ENCODE results near the gene CALR. TPM values are rescaled to one million over a fixed set of nuclear protein-coding genes. Genes with fewer than 3 reads are reported as not detected.
"Not testable (repeated sequence)": the region's sequence is repeated elsewhere in the genome, so short reads cannot be mapped to it uniquely, and the experiment has no call there.

CALR gene
- total RNA-seq, 1 experiment from 2014 or later: 1,088 TPM

DNA sequence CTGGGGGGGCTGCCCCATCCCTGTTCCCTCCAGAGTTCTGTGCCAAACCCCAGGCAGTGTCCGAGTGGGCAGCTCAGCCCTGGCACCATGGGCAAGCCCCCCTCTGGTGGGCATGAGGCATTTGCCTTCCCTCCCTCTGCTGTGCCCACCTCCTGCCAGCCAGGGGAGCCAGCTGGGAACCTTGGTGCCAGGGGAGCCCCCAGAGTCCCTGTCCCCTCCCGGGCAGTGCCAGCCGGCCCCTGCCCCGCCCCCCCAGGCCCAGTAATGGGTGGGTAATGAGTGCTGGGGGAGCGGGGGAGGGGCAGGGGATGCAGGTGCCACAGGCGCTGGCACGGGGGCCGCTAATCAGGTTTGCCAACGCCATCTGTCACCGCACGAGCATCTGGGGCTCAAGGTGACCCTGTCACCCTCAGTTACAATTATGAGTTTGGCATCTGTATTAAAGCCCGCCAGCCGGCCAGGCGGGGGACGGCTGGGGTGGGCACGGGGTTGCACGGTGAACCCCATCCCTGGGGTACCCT is 36.9 kb downstream of the CALR start (continued):
- TF ChIP-seq, protein P1, sequence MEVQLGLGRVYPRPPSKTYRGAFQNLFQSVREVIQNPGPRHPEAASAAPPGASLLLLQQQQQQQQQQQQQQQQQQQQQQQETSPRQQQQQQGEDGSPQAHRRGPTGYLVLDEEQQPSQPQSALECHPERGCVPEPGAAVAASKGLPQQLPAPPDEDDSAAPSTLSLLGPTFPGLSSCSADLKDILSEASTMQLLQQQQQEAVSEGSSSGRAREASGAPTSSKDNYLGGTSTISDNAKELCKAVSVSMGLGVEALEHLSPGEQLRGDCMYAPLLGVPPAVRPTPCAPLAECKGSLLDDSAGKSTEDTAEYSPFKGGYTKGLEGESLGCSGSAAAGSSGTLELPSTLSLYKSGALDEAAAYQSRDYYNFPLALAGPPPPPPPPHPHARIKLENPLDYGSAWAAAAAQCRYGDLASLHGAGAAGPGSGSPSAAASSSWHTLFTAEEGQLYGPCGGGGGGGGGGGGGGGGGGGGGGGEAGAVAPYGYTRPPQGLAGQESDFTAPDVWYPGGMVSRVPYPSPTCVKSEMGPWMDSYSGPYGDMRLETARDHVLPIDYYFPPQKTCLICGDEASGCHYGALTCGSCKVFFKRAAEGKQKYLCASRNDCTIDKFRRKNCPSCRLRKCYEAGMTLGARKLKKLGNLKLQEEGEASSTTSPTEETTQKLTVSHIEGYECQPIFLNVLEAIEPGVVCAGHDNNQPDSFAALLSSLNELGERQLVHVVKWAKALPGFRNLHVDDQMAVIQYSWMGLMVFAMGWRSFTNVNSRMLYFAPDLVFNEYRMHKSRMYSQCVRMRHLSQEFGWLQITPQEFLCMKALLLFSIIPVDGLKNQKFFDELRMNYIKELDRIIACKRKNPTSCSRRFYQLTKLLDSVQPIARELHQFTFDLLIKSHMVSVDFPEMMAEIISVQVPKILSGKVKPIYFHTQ (CRISPR knock-in tag; IDR thresholded peaks at IDR 0.05): no peak
- TF ChIP-seq ELF4 (CRISPR knock-in tag; IDR thresholded peaks at IDR 0.05; ENCODE audit: low read depth): no peak
- no peak for TF ChIP-seq NR2C2 (CRISPR knock-in tag; IDR thresholded peaks at IDR 0.05)

DNA sequence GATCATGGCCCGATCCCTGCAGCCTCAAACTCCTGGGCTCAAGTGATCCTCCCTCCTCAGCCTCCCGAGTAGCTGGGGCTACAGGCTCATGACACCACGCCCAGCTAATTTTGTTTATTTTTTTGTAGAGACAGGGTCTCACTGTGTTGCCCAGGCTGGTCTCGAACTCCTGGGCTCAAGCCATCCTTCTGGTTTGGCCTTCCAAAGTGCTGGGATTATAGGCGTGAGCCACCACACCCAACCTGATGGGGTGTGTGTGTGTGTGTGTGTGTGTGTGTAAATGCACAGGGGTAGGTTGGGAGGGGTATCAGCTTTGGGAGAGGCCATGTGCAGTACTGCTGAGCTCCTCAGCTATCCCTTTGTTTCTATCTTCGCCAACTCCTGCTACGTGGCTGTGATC is 37.7 kb downstream of the CALR start:
- POLR2A ChIA-PET; H3K4me3 Mint-ChIP-seq; H3K36me3 Mint-ChIP-seq; H3K27ac Mint-ChIP-seq; DNase-seq (ENCODE audit: low spot score); H3K9me3 Mint-ChIP-seq; H3K4me1 Mint-ChIP-seq; H3K27me3 Mint-ChIP-seq (ENCODE audit: low read depth); ATAC-seq: not testable (repeated sequence)
- peak; percentile 74 for TF ChIP-seq ZNF121 (CRISPR knock-in tag; IDR thresholded peaks at IDR 0.05)
- CTCF ChIA-PET: interaction anchor here (0.5 to 9.9 kb wide), 11 partner anchors 10 to 1300 kb away, joined by 3 to 276 read pairs (median 18); no protein-coding TSS in a partner anchor

DNA sequence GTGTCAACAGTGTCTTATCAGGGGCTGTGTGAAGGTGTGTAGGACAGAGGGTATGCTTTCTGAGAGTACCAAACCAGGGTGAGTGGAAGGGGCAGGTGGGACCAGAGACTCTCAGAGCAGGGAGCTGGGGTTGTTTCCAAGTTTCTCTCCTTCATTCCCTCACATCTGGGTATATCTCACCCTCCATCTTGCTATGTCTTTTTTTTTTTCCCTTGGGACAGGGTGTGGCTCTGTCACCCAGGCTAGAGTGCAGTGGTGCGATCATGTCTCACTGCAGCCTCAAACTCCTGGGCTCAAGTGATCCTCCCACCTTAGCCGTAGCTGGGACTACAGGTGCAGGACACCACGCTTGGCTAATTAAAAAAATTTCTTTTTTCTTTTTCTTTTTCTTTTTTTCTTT is 41.6 kb downstream of the CALR start:
- DNase-seq (ENCODE audit: low spot score) (no peak), ATAC-seq (no peak)
- H3K27ac Mint-ChIP-seq: no peak overlapping the region
- H3K4me3 Mint-ChIP-seq: no peak overlapping the region
- no peaks in the 10 kb centered on the region; the same call in 1 of the 2 replicates for H3K4me1 Mint-ChIP-seq
- no peaks in the 10 kb centered on the region for H3K36me3 Mint-ChIP-seq
- ChIA-PET POLR2A (no interaction called here), CTCF (interaction anchor here (1.3 to 9.9 kb wide), 6 partner anchors 15 to 121 kb away, joined by 3 to 276 read pairs (median 64); no protein-coding TSS in a partner anchor)
- H3K9me3 Mint-ChIP-seq: no peaks in the 10 kb centered on the region
- TF ChIP-seq OVOL2 (CRISPR knock-in tag; IDR thresholded peaks at IDR 0.05; ENCODE audit: borderline replicate concordance): no peak
- TF ChIP-seq JUN (CRISPR knock-in tag; IDR thresholded peaks at IDR 0.05): no peak
- TF ChIP-seq, protein P2, sequence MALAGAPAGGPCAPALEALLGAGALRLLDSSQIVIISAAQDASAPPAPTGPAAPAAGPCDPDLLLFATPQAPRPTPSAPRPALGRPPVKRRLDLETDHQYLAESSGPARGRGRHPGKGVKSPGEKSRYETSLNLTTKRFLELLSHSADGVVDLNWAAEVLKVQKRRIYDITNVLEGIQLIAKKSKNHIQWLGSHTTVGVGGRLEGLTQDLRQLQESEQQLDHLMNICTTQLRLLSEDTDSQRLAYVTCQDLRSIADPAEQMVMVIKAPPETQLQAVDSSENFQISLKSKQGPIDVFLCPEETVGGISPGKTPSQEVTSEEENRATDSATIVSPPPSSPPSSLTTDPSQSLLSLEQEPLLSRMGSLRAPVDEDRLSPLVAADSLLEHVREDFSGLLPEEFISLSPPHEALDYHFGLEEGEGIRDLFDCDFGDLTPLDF (CRISPR knock-in tag; IDR thresholded peaks at IDR 0.05): no peak
- TF ChIP-seq ZNF423 (CRISPR knock-in tag; IDR thresholded peaks at IDR 0.05): no peak
- TF ChIP-seq HMGA2 (CRISPR knock-in tag; IDR thresholded peaks at IDR 0.05): no peak
- no peak for TF ChIP-seq NR3C1 (CRISPR knock-in tag; conservative IDR thresholded peaks at IDR 0.05; ENCODE audit: low read depth)
- TF ChIP-seq SOX15 (CRISPR knock-in tag; IDR thresholded peaks at IDR 0.05): no peak
- TF ChIP-seq, protein P3, sequence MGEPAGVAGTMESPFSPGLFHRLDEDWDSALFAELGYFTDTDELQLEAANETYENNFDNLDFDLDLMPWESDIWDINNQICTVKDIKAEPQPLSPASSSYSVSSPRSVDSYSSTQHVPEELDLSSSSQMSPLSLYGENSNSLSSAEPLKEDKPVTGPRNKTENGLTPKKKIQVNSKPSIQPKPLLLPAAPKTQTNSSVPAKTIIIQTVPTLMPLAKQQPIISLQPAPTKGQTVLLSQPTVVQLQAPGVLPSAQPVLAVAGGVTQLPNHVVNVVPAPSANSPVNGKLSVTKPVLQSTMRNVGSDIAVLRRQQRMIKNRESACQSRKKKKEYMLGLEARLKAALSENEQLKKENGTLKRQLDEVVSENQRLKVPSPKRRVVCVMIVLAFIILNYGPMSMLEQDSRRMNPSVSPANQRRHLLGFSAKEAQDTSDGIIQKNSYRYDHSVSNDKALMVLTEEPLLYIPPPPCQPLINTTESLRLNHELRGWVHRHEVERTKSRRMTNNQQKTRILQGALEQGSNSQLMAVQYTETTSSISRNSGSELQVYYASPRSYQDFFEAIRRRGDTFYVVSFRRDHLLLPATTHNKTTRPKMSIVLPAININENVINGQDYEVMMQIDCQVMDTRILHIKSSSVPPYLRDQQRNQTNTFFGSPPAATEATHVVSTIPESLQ (CRISPR knock-in tag; IDR thresholded peaks at IDR 0.05): no peak
- TF ChIP-seq, protein P4, sequence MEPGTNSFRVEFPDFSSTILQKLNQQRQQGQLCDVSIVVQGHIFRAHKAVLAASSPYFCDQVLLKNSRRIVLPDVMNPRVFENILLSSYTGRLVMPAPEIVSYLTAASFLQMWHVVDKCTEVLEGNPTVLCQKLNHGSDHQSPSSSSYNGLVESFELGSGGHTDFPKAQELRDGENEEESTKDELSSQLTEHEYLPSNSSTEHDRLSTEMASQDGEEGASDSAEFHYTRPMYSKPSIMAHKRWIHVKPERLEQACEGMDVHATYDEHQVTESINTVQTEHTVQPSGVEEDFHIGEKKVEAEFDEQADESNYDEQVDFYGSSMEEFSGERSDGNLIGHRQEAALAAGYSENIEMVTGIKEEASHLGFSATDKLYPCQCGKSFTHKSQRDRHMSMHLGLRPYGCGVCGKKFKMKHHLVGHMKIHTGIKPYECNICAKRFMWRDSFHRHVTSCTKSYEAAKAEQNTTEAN (CRISPR knock-in tag; IDR thresholded peaks at IDR 0.05): no peak
- TF ChIP-seq ZNF263 (CRISPR knock-in tag; IDR thresholded peaks at IDR 0.05; ENCODE audit: low read depth): no peak
- no peak for TF ChIP-seq RELA (CRISPR knock-in tag; IDR thresholded peaks at IDR 0.05; ENCODE audit: borderline replicate concordance)
- TF ChIP-seq, protein P5, sequence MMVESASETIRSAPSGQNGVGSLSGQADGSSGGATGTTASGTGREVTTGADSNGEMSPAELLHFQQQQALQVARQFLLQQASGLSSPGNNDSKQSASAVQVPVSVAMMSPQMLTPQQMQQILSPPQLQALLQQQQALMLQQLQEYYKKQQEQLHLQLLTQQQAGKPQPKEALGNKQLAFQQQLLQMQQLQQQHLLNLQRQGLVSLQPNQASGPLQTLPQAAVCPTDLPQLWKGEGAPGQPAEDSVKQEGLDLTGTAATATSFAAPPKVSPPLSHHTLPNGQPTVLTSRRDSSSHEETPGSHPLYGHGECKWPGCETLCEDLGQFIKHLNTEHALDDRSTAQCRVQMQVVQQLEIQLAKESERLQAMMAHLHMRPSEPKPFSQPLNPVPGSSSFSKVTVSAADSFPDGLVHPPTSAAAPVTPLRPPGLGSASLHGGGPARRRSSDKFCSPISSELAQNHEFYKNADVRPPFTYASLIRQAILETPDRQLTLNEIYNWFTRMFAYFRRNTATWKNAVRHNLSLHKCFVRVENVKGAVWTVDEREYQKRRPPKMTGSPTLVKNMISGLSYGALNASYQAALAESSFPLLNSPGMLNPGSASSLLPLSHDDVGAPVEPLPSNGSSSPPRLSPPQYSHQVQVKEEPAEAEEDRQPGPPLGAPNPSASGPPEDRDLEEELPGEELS (CRISPR knock-in tag; IDR thresholded peaks at IDR 0.05): no peak
- TF ChIP-seq, protein P6, sequence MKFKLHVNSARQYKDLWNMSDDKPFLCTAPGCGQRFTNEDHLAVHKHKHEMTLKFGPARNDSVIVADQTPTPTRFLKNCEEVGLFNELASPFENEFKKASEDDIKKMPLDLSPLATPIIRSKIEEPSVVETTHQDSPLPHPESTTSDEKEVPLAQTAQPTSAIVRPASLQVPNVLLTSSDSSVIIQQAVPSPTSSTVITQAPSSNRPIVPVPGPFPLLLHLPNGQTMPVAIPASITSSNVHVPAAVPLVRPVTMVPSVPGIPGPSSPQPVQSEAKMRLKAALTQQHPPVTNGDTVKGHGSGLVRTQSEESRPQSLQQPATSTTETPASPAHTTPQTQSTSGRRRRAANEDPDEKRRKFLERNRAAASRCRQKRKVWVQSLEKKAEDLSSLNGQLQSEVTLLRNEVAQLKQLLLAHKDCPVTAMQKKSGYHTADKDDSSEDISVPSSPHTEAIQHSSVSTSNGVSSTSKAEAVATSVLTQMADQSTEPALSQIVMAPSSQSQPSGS (CRISPR knock-in tag; IDR thresholded peaks at IDR 0.05; ENCODE audit: borderline replicate concordance, low read depth): no peak
- TF ChIP-seq, protein P7, sequence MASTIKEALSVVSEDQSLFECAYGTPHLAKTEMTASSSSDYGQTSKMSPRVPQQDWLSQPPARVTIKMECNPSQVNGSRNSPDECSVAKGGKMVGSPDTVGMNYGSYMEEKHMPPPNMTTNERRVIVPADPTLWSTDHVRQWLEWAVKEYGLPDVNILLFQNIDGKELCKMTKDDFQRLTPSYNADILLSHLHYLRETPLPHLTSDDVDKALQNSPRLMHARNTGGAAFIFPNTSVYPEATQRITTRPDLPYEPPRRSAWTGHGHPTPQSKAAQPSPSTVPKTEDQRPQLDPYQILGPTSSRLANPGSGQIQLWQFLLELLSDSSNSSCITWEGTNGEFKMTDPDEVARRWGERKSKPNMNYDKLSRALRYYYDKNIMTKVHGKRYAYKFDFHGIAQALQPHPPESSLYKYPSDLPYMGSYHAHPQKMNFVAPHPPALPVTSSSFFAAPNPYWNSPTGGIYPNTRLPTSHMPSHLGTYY (CRISPR knock-in tag; IDR thresholded peaks at IDR 0.05): no peak
- TF ChIP-seq, protein P8, sequence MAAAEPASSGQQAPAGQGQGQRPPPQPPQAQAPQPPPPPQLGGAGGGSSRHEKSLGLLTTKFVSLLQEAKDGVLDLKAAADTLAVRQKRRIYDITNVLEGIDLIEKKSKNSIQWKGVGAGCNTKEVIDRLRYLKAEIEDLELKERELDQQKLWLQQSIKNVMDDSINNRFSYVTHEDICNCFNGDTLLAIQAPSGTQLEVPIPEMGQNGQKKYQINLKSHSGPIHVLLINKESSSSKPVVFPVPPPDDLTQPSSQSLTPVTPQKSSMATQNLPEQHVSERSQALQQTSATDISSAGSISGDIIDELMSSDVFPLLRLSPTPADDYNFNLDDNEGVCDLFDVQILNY (CRISPR knock-in tag; IDR thresholded peaks at IDR 0.05): no peak
- TF ChIP-seq TEAD1 (CRISPR knock-in tag; IDR thresholded peaks at IDR 0.05): no peak
- TF ChIP-seq ZNF317 (CRISPR knock-in tag; IDR thresholded peaks at IDR 0.05; ENCODE audit: borderline replicate concordance, low read depth): no peak
- H3K27me3 Mint-ChIP-seq (ENCODE audit: low read depth): peaks cover 11% of the 10 kb centered on the region
